HepG2 (cell line): Measurements from ENCODE around the gene DHRS1. TPM values are rescaled to one million over a fixed set of nuclear protein-coding genes. Genes with fewer than 3 reads are reported as not detected.

Experiments used
- ATF3 ChIP-seq: sonication (generic); formaldehyde crosslinking; IDR thresholded peaks from 2 replicates; pipeline ENCODE4 v1.4.0; 2020; ENCODE audit warnings: missing genetic modification reagents
- CBX1 ChIP-seq: IDR thresholded peaks from one replicate; pipeline ENCODE4 v1.6.1; 2016; ENCODE audit warnings: antibody characterized with exemption, low read depth
- GABPB1 ChIP-seq: IDR thresholded peaks from 2 replicates; pipeline ENCODE4 v1.6.1; 2016; ENCODE audit warnings: mild to moderate bottlenecking, missing genetic modification reagents, moderate library complexity, missing compliant biosample characterization
- GRHL1 ChIP-seq: sonication (generic); formaldehyde crosslinking; conservative IDR thresholded peaks from 2 replicates; pipeline ENCODE4 v1.8.0; 2022; ENCODE audit warnings: missing genetic modification reagents
- HMG20B ChIP-seq: conservative IDR thresholded peaks from 2 replicates; pipeline ENCODE4 v1.6.1; 2016; ENCODE audit warnings: missing genetic modification reagents, missing compliant biosample characterization
- HMGA1 ChIP-seq: sonication (generic); formaldehyde crosslinking; conservative IDR thresholded peaks from 2 replicates; pipeline ENCODE4 v1.4.0; 2020; ENCODE audit warnings: missing genetic modification reagents
- KAT8 ChIP-seq: IDR thresholded peaks from 2 replicates; pipeline ENCODE4 v1.6.1; 2016; ENCODE audit warnings: missing genetic modification reagents, missing compliant biosample characterization
- NFAT5 ChIP-seq: sonication (generic); formaldehyde crosslinking; IDR thresholded peaks from 2 replicates; pipeline ENCODE4 v1.4.0; 2020; ENCODE audit warnings: missing genetic modification reagents
- NFYC ChIP-seq: IDR thresholded peaks from 2 replicates; pipeline ENCODE4 v1.6.1; 2016; ENCODE audit warnings: missing genetic modification reagents, missing compliant biosample characterization
- RFX5 ChIP-seq: IDR thresholded peaks from 2 replicates; pipeline ENCODE4 v1.6.1; 2011; ENCODE audit warnings: low read depth, low read length, improper control_type of control experiment
- SIX4 ChIP-seq: sonication (generic); formaldehyde crosslinking; IDR thresholded peaks from 2 replicates; pipeline ENCODE4 v1.4.0; 2020; ENCODE audit warnings: missing genetic modification reagents
- SRSF1 ChIP-seq: fragments of 200-400 bp; formaldehyde crosslinking; optimal IDR thresholded peaks from 2 replicates; pipeline ENCODE3; 2017; ENCODE audit warnings: mild to moderate bottlenecking, low read depth, low read length, moderate library complexity
- SRY ChIP-seq: sonication (generic); formaldehyde crosslinking; IDR thresholded peaks from 2 replicates; pipeline ENCODE4 v1.8.0; 2022; ENCODE audit warnings: mild to moderate bottlenecking, missing genetic modification reagents
- TFE3 ChIP-seq: IDR thresholded peaks from 2 replicates; pipeline ENCODE4 v1.6.1; 2016
- XRCC5 ChIP-seq: fragments of 200-400 bp; formaldehyde crosslinking; optimal IDR thresholded peaks from 2 replicates; pipeline ENCODE3; 2017; ENCODE audit warnings: mild to moderate bottlenecking, low read length
- ZNF224 ChIP-seq: sonication (generic); formaldehyde crosslinking; IDR thresholded peaks from 2 replicates; pipeline ENCODE4 v1.5.0; 2020; ENCODE audit warnings: mild to moderate bottlenecking, missing genetic modification reagents
- ZNF354B ChIP-seq: sonication (generic); formaldehyde crosslinking; IDR thresholded peaks from 2 replicates; pipeline ENCODE4 v1.8.0; 2022; ENCODE audit warnings: mild to moderate bottlenecking, missing genetic modification reagents
- ZNF577 ChIP-seq: sonication (generic); formaldehyde crosslinking; IDR thresholded peaks from 2 replicates; pipeline ENCODE4 v1.4.0; 2020; ENCODE audit warnings: mild to moderate bottlenecking, low read depth, missing genetic modification reagents, borderline replicate concordance
- ZNF720 ChIP-seq: sonication (generic); formaldehyde crosslinking; IDR thresholded peaks from 2 replicates; pipeline ENCODE4 v1.4.0; 2020; ENCODE audit warnings: missing genetic modification reagents
- ZNF737 ChIP-seq: sonication (generic); formaldehyde crosslinking; IDR thresholded peaks from 2 replicates; pipeline ENCODE4 v1.5.0; 2020; ENCODE audit warnings: missing genetic modification reagents, mild to moderate bottlenecking, borderline replicate concordance
- ZNF746 ChIP-seq: sonication (generic); formaldehyde crosslinking; IDR thresholded peaks from 2 replicates; pipeline ENCODE4 v1.8.0; 2022; ENCODE audit warnings: mild to moderate bottlenecking, missing genetic modification reagents
- ZNF780A ChIP-seq: sonication (generic); formaldehyde crosslinking; IDR thresholded peaks from 2 replicates; pipeline ENCODE4 v1.8.0; 2022; ENCODE audit warnings: mild to moderate bottlenecking, missing genetic modification reagents, moderate library complexity
- polyA plus RNA-seq, 8 experiments: library from polyadenylated mRNA; depleted of rRNA in 3 of 8; stranded (reverse) in 7 of 8; unstranded in 1 of 8; fragments of >200 nt; fragmentation: Illumina TruSeq in 4 of 8; extraction: Trizol in 4 of 8; gene quantifications; 2 replicates each; pipeline versions ENCODE4 v1.2.1 to v1.2.3, GENCODE V29; 2011 to 2016; ENCODE audit warnings: low read depth in 4 of 8, missing spikeins in 1 of 8, mixed read lengths in 1 of 8; ENCODE audit not compliant: insufficient read depth in 1 of 8
- total RNA-seq, 5 experiments: library from RNA; depleted of rRNA; stranded (reverse); fragments of >200 nt; fragmentation: Illumina TruSeq; extraction: Trizol; gene quantifications; 2 replicates each; pipeline ENCODE4 v1.2.3, GENCODE V29; 2016; ENCODE audit warnings: low read depth in 1 of 5

Gene DHRS1
- total and polyA plus RNA-seq, 2 of the 13 experiments (the other 11 are each of a cell fraction or from before 2014, with no cell fraction given), result 49.8 to 60.8 TPM

- TF ChIP-seq CBX1 (peak; percentile 99), KAT8 (CRISPR knock-in tag) (peak; percentile 99), HMG20B (CRISPR knock-in tag) (peak; percentile 85), GRHL1 (no peak), ZNF720 (CRISPR knock-in tag) (0 out of 2 replicates have a peak, but pooled peaks have one; percentile 37), ZNF746 (CRISPR knock-in tag) (peak; percentile 82), RFX5 (no peak), SRY (CRISPR knock-in tag) (peak; percentile 100), ZNF224 (CRISPR knock-in tag) (peak; percentile 99), SRSF1 (peak; percentile 98), GABPB1 (CRISPR knock-in tag) (peak; percentile 97), XRCC5 (peak; percentile 100), ATF3 (CRISPR knock-in tag) (peak; percentile 86), ZNF737 (CRISPR knock-in tag) (peak; percentile 95), HMGA1 (CRISPR knock-in tag) (no peak), ZNF577 (CRISPR knock-in tag) (peak; percentile 96; the same call in 1 of the 2 replicates), SIX4 (peak; percentile 53; the same call in 1 of the 2 replicates), NFAT5 (peak; percentile 96), NFYC (peak; percentile 68; the same call in 1 of the 2 replicates), ZNF780A (CRISPR knock-in tag) (peak; percentile 95; the same call in 1 of the 2 replicates), ZNF354B (CRISPR knock-in tag) (peak; percentile 99), TFE3 (CRISPR knock-in tag) (peak; percentile 92)
These were observed 28.3 kb downstream of the DHRS1 start, which contains the start of gene RABGGTA (continued) for GRCh38 chr14:24271134-24271833.
